Measurements from ENCODE around the gene CDYL2.

The CDYL2 gene

DNA sequence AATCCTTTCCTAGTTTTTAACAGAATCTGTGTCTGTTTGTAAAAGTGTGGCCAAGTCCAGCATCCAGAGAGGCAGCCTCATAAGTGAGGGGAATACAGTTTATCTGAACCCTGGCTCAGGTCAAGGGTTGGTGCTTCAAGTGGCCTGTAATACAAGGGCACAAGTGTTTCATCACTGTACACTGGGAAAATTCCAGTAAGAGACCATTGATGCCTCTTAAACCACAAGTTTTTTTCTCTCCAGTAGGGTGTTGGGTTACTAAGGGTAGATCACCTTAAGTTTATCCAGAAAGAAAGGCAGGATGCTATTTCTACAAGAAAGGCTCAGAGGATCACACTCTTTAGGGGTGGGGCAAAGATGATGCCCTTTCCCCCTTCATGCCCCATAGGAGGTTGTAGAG is 96.7 kb downstream of the CDYL2 start:
- no peak for DNase-seq (ENCODE audit: low spot score)
- no peak for FAIRE-seq

DNA sequence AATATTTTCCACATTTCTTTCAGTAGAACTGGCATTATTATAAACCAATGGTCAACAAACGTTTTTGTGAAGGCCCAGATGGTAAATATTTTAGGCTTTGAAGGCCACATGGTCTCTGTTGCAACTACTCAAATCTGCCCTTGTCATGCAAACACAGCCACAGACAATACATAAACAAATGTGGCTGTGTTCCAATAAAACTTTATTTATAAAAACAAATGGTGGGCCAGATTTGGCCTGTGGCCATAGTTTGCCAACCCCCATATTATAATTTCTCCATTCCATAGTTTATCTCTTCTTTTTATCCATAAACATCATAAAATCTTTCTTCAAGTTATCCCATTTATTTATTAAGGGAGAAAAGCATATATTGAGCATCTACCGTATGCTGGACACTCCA is 98.8 kb downstream of the CDYL2 start:
- FAIRE-seq, result no peak
- no peak for DNase-seq (ENCODE audit: low spot score)

DNA sequence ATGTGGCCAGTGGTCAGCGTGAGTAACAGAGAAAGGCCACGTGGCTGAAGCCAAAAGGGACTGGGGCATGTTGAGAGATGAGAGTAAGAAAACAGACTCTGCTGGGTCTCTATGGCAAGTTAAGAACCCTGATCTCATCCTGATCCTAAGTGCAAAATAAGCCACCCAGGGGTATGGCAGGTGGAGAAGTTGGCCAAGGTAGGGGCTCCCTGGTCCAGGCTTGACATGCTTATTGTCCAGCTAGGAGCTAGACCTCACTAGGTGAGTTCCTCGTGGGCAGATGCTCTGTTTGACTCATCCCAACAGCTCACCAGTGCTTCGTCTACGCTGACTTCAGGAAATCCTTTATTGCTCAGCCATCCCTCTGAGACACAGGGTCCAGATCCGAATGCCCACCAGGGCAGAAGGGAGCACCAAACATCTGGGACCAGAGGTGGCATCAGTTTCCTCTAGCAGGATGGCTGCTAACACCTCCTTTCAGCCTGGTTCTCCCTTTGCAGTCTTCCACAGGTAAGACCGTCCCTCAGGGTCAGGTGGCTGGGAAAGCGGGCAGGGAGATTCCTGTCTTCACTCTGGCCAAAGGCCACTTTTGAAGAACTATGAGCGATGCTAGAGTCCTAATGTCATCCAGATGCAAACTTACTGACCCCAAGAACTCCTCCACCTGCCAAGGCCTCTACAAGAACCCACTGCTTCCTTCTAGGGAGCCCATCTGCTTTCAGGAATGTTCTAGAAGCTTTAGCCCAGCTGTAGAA is 99.5 kb downstream of the CDYL2 start:
- DNase-seq (ENCODE audit: low spot score), result no peak
- FAIRE-seq, result no peak

DNA sequence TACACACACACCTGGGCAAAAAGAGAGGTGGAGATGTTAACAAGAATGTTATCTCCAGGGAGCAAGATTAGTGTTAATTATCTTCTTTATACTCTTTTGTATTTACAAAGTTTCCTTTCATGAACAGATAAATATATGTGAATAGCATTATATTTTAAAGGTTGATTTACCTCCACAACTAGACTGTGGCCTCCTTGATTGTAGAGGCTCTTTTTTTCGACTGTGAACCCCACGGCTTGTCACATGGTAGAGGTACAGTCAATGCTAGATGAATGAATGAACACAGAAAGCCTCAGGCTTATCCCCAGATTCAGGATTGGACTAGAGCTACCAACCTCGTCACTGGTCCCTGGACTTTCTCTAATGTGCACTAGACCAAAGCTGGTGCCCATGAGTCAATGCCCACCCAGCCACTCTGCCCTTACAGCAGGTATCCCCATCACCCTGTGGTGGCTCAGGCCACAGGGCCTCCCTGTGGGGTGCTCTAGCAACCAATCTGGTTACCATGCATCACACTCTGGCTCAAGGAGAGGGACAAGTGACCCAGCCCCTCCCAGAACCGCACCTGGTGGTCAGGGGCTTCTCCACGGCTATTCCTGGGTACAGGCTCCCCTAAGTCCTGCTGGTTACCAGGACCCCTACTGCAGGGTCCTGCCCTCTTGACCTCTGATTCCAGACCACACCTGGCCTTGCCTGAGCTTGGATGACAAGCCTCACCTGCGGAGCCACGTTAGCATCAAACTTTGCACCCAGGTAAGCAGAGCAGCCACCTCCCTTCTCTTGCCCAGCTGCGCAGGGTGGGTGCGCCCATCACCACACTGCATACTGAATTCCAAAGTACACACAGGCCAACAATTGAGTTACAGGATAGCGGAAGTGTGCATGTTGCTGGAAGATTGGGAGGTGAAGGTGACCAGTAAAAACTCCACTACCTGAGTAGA is 101.0 kb downstream of the CDYL2 start:
- FAIRE-seq, result no peak

DNA sequence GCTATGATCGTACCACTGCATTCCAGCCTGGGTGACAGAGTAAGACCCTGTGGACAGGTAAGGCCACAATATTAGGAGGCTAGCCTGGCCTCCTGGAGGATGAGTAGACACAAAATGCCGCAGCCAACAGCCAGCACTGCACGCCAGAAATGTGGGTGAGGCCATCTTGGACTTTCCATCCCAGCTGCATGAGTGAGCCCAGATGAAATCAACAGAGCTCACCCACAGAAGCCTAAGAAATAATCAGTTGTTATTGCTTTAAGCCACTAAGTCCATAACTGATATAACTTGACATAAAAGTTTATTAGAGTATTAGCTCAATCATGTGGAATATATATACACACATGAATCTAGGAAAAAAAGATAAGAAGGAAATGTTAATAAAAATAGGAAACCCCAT is 101.7 kb downstream of the CDYL2 start:
- DNase-seq (ENCODE audit: low spot score) (no peak), FAIRE-seq (no peak)

More for the DNA sequence above, 101.0 kb downstream of the CDYL2 start:
- DNase-seq (ENCODE audit: low spot score), result no peak

DNA sequence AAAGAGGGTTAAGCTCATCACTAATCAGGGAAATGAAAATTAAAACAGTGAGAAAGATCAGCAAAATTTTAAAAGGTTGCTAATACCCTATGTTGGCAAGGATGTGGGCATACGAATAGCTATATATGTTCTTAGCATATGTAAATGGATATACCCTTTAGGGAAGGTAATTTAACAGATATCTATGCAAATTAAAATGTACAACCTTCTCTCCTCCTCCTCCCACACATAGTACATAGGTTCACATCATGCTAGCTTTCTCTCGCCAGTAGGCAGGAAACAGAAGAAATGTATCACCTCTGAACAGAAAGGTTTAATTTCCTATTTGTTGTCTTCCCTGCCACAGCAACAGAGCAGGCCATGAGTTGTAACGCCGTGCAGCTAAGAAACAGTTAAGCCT is 103.8 kb downstream of the CDYL2 start:
- FAIRE-seq (no peak), DNase-seq (ENCODE audit: low spot score) (no peak)

DNA sequence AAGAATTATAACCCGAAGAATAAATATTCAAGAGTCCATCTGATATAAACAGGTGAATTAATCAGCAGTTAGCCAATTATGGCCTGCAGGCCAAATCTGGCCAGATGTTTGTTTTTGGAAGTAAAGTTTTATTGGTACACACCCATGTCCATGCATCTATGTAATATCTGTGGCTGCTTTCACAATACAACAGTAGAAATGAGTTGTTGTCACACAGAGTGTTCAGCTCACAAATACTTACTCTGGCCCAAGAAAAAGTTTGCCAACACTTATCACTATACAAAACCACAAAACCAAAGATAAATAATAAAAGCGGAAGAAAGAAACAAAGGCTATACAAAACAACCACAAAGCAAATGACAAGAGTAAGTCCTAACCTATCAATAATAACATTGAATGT is 109.4 kb downstream of the CDYL2 start:
- DNase-seq (ENCODE audit: low spot score) (no peak), FAIRE-seq (no peak)

DNA sequence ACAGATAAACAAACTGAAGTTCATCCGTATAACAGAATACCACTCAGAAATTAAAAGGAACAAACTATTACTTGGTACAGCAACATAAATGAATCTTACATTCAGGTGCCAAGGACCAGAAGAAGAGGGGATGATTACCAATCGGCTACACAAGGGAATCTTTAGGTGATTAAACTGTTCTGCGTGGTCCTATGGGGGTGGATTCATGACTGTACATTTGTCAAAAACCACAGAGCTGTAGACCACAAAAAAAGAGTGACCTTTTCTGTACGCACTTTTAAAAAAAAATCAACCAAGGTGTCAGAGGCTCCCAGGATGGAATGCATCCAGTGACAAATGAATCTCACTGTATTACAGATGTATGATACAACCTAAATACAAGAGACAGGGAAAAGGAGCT is 110.8 kb downstream of the CDYL2 start:
- no peak for FAIRE-seq
- no peak for DNase-seq (ENCODE audit: low spot score)

DNA sequence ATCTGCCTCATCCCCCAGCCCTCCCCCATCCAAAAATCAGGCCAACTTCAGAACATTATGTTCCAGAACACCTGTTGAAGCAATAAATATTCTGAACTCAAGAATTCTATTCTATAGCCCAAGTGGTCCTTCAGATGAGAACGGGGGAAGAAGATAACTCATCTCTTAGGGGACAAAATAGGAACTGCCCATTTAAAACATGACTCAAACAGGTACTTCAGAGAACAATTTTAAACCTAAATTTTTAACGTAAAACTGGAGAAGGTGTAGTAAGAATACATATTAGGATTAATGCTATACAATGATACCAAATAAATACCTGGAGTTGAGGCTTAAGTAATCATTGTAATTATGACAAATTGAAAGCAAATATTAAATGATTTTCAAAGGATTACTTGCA is 112.1 kb downstream of the CDYL2 start:
- FAIRE-seq (no peak), DNase-seq (ENCODE audit: low spot score) (no peak)

DNA sequence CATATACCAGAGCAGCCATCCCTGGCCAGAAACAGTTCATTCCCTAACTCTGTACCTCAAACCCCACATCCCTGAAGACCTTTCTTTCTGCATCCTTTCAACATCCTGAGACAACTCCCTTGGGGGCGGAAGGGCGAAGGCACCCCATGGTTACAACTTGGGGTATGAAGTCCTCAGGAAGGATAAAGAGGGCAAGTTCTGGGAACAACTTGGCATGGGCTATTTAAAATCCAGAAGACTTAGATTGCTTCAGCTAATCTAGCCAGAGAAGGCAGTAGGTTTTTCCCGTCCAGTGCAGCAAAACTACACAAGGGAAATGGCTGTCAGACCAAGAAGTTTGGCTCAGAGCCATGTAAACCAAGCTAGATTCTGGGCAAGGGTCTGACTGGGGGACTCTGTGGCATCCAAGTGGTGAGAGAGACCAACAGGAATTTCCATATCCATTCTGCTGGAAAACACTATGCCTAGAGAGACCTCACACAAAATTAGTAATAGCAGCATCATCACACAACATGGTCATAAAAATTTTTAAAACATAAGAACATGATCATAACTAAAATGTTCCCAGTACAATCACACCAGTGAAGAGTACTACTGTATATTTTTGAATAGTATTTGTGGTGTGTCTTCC is 113.2 kb downstream of the CDYL2 start:
- FAIRE-seq (no peak), DNase-seq (ENCODE audit: low spot score) (no peak)

DNA sequence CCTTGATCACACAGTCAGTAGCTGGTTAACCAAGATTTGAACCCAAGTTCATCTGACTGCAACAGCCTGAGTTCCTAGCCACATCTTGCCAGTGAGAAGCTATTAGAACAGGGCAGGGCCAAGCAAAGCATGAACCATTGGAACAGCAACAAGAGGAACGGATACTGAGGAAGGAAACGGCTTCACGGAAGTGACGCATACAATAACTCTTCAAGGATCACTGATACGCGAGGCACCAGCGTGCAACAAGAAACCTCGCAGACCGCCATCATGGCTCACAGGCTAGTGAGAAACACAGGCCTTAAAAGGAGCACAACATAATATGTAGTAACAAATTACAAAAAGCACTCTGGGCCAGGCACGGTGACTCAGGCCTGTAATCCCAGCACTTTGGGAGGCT is 114.9 kb downstream of the CDYL2 start:
- no peak for FAIRE-seq
- no peak for DNase-seq (ENCODE audit: low spot score)

DNA sequence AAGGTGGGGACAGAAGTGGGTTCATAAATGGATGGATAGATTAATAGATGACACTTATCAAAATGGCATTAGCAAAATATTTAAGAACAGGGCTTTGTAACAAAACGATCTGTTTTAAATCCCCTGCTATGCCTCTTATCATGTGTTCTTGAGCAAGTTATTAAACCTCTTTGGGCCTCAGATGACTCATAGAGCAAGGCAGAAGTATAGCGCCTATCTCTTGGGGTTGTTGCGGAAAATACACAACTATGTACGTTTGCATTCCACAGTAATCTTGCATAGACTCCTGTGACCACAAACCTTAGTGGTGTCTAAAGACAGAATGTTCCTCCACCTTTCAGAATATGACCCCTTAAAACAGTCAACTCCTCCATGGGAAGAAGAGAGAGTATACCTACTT is 116.8 kb downstream of the CDYL2 start:
- FAIRE-seq (no peak), DNase-seq (ENCODE audit: low spot score) (no peak)

DNA sequence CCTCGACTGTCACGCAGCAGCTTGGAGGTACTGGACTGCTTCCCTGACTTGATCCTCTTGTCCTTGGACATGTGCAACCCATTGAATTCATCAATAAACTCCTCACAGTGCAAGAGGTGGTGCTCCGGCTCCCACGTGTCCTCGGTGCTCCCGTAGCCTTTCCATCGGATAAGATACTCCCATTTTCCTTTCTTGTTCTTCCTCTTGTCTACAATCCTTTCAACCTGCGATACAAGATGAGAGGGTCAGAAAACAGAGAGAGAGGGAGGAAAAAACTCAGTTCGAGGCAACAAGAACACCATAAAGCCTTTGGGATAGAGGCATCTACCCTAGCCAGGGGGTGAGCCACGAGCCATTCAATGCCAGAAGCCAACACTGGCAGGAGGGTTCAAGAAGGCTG is 119.5 kb downstream of the CDYL2 start:
- no peak for FAIRE-seq
- no peak for DNase-seq (ENCODE audit: low spot score)

DNA sequence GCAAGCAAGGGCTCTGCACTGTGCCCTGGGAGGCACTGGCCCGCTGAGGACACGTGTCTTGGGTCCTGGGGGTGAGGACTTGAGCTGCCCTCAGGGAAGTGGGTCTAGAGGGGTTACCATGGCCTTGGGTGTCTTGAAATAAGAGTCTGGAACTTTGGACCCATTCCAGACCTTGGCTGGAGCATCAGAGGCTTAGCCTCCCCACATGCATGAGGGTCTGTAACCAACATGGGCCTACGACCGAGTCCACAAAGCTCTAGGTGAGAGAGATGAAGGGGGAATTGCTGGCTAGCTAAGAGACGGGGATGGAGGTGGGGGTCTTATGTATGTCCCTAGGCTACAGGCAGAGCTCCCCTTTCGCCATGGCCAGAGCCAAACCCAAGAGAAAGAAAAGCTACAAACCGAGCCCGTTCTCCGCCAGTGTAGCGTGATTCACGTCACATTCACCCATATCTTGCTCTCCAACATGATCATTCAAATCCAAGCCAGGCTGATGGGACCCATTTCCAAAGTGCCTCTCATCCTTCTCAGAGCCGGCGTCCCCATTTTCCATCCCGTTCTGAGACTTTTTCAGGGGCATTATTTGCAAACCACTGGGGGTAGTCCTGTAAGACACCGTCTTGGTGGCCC is 120.1 kb downstream of the CDYL2 start:
- FAIRE-seq, result no peak
- DNase-seq (ENCODE audit: low spot score), result no peak

DNA sequence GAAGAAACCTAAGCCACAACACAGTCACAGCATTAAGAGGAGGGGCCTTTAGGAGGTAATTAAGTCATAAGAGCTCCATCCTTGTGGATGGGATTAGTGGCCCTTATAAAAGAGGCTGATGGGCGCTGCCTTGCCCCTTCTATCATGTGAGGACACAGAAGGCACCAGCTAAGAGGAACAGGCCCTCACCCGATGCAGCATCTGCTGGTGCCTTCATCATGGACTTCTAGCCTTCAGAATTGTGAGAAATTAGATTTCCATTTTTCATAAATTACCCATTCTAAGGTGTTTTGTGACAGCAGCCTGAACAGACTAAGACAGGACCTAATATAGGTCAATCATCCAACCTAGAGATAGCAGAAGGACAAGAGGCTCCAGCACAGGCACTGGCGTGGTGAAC is 120.8 kb downstream of the CDYL2 start:
- DNase-seq (ENCODE audit: low spot score) (no peak), FAIRE-seq (no peak)

DNA sequence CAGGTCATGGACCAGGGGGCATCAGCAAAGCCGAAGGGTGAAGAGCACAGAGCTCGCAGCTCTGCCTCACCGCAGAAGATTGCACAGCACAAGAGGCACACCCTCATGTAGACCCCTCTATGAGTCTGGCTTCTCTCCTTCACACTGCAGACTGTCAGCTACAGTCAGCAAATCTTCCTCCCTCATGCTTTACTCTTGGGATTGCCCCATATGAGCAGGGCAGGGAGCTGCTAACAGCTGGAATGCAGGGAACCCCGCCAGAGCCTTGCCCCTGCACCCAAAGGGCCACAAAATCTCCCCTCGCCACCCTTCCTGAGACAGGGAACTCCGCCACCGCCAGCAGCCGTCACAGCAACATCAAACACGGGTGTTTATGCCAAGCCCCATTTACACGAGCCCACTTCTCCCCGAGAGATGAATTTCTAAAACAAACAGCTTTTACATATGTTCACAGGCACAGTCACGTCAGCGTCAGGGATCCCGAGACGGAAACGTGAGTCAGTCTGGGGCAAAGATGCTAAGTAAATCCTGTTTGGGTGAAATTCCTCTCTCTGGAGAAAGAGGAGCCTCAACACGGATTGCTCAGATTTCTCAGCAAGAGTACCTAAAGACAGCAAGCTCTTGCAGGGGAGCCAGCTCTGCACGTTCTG is 121.9 kb downstream of the CDYL2 start:
- DNase-seq (ENCODE audit: low spot score), result no peak
- no peak for FAIRE-seq

DNA sequence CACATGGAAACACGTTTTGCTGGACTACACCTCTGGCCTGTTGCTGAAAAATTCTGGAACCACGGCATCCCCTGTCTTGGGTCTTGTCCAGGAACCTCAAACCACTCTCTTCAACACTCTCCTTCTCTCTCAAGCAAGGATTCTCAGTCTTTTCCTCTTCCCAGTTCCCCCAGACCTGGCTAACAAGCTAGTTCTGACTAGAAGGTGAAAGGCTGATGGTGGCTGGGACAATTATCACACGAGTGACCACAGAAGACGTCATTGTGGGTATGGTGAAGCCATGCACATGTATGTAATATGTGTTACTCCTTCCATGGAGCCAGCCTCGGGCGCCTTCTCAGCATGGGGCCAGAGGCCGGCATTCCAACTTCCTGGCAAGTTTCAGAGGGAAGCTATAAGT is 123.0 kb downstream of the CDYL2 start:
- FAIRE-seq (no peak), DNase-seq (ENCODE audit: low spot score) (no peak)

DNA sequence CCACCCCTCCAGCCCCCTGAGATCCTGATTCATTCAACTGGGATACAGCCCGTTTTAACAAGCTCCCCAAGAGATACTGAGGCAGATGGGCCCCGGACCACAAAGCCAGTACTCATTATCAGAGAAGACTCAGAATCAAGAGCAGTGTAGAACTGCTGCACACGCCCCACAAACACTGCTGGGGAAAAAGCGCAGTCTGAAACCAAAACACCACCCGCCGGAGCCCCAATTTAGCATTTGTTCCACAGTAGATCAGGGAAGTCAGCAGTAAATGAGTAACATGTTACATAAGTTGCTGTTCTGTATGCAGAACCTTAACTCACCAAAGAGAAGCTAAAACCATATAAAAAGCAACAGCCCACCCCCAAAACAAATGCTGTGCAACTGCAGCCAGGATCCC is 123.6 kb downstream of the CDYL2 start:
- DNase-seq (ENCODE audit: low spot score) (no peak), FAIRE-seq (no peak)

DNA sequence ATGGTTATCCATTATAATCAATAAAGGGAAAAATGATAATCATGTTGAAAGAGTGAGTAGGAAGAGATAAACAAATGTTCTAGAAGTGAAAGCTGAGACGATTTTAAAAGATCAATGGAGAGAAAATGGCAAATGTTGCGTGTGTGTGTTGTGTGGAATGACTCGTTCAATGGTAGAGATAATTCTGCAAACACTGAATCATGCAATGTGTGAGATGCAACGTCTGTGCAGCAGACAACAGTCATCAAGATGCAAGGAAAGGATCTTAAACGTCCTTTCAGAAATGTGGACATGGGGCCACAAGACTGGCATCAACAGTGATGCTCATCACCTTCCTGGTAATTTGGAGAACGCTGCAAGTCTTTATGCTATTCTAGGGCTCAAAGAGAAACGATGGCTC is 124.4 kb downstream of the CDYL2 start:
- DNase-seq (ENCODE audit: low spot score) (no peak), FAIRE-seq (no peak)

DNA sequence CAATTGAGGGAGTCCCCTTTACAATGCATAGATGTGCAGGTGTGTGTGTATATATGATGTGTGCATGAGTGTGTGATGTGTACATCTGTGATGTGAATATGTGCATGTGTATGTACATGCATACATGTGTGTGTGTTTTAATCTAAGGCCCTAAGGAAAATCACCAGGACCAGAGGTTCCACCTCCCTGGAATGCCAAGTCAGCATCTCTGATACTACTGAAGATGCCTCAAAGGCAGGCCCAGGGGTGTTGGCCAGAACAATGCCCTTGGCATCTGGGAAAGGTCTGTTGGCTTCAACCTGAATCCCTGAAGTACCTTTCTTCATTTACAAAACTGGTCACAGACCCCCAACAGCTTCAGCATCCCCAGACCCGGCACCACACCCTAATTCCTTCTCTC is 129.5 kb downstream of the CDYL2 start:
- no peak for FAIRE-seq
- DNase-seq (ENCODE audit: low spot score), result no peak

DNA sequence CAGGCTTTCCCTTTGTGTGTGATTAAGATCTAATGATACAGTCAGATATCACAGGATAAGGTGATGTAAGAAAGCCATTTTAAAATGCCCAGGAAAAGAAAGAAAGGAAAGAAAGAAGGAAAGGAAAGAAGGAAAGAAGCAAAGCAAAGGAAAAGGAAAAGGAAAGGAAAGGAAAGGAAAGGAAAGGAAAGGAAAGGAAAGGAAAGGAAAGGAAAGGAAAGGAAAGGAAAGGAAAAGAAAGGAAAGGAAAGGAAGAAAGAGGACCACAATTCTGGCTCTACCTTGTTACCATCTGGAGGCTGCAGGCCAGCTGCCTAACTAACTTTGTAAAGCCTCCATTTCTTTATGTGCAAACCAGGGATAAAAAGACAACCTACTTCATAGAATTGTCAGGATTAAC is 132.0 kb downstream of the CDYL2 start:
- DNase-seq (ENCODE audit: low spot score), result no peak
- no peak for FAIRE-seq

All from RCC 7860 (cell line).